ENCODE results near the gene UPF1.

DNA sequence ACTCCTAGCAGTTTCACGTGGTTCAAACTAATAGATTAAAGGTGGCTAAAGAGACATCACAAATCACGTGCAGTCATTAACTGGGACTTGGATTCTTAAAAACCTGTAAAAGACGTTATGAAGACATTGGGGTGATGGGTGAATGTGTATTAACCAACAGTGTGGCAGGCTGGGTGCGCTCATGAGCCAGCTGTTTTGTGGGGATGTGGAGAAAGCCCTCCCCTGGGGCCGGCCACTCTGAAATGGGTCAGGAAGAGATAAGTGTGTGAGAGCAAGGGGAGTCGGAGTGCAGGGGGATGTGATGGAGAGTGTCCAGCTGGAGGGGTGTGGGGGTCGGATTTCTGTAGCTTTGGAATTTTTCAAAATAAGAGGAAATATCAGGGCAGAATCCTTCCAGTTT lies 10.4 kb downstream of the UPF1 start:
- TF ChIP-seq, protein P1, sequence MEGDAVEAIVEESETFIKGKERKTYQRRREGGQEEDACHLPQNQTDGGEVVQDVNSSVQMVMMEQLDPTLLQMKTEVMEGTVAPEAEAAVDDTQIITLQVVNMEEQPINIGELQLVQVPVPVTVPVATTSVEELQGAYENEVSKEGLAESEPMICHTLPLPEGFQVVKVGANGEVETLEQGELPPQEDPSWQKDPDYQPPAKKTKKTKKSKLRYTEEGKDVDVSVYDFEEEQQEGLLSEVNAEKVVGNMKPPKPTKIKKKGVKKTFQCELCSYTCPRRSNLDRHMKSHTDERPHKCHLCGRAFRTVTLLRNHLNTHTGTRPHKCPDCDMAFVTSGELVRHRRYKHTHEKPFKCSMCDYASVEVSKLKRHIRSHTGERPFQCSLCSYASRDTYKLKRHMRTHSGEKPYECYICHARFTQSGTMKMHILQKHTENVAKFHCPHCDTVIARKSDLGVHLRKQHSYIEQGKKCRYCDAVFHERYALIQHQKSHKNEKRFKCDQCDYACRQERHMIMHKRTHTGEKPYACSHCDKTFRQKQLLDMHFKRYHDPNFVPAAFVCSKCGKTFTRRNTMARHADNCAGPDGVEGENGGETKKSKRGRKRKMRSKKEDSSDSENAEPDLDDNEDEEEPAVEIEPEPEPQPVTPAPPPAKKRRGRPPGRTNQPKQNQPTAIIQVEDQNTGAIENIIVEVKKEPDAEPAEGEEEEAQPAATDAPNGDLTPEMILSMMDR (IDR thresholded peaks at IDR 0.05): no peak
- TF ChIP-seq POLR2A (IDR thresholded peaks at IDR 0.05): no peak

All from adrenal gland (tissue), 5 donors.